ENCODE data around the gene KDM5B.
A peak's percentile ranks its signal among the peaks of the same experiment; 100 is the strongest.
"Not testable (repeated sequence)": the region's sequence is repeated elsewhere in the genome, so short reads cannot be mapped to it uniquely, and the experiment has no call there.

Gene KDM5B

DNA sequence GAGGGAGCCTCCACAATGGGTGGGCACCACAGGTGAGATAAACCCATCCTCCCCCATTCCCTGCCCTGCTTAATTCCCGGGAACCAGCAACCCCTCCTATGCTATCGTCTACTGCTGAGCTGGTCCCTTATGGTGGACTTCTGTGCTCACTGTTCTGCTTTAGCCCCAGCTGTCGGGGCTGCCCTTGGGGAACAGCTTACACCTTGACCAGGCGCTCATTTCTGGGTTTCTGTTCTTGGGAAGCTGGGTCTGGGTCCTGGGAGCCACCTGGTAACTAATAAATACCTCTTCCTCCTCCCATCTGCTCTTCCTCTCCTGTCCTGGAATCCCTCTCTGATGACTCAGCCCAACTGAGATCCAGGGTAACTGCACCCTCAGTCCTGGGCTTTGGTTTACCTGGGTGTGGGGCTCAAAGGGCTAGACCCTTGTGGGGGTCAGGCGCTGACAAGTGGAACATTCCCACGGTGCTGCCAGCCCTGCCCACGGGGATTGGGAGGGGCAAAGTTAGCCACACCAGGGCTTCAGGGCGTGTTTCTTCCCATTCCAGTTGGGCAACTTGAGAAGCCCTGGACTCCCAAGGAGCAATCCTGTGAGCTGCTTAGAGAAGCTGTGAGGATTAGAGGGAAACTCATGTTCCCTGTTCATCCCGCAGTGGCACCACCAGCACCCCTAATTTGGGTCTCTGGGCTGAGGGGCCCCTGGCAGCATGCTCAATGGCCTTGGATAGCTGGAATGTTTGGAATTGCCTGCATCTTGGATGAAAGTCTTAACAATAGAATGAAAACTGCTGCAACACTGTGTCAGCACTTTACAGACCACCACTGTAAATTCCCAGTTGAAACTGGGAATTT, 4.2 kb upstream of the KDM5B start:
- no peak for DNase-seq

GRCh38 chr1:202811296-202812175, 3.3 kb upstream of the KDM5B start:
- DNase-seq: no peak

DNA sequence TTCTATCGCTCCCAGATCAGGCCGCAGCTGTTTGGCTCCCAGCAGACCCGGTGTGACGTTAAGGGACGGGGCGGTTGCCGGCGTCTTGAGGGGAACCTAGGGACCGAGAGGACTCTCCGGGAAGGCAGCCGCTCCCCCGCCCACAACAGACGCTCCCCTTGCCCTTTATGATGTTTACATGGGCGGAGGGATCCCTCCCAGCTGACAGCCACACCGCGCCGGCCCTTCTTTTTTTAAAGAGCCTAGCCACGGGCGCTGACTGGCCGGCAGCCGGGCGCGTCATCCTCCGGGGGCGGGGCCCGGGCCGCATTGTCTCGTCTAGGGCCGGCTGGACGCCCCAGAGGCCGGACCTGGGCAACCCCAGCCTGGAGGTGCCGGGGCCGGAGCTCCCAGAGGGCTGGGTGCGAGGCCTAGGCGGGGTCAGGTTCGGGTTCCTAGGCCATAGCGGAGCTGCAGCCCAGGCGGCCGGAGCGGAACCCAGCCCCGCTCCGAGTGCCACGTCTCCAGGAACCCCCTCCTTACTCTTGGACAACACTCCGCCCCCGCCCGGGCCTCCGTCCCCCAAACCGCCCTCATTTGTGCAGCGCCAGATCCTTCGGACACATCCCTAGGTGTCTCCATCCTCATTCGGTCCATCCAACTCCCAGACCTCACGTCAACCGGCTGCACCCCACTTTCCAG, 2.5 kb upstream of the KDM5B start, which contains the start of gene PCAT6:
Gene PCAT6 (plus strand): TSS at position 340 of the 681 bp plus-strand sequence.
- DNase-seq: peak; percentile 95

- no peak for DNase-seq
Measured at GRCh38 chr1:202810193-202810614, 2.0 kb upstream of the KDM5B start.

GRCh38 chr1:202809597-202810159, 1.5 kb upstream of the KDM5B start:
- DNase-seq: no peak

DNA sequence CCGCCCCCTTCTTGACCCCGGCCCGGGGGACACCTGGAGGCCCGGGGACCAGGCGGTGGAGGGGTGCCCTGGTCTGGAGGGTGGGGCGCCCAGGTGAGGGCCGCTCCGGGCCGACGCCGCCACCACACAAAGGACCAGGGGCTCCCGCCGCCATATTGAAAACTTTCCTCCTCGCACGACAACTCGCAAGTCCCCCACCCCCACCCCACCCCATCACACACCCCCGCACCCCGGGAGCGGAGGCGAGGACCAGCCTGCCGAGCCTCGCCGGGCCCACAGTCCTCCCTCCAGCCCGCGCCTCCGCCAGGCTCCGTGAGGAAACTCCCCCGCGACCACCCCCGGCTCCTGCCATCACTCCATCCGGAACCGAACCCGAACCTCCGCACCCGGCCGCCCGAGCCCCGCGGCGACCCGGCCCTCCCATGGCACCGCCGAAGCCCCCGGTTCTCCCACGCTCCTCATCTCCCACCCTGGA, 733 bp downstream of the KDM5B start:
- no peak for DNase-seq

DNA sequence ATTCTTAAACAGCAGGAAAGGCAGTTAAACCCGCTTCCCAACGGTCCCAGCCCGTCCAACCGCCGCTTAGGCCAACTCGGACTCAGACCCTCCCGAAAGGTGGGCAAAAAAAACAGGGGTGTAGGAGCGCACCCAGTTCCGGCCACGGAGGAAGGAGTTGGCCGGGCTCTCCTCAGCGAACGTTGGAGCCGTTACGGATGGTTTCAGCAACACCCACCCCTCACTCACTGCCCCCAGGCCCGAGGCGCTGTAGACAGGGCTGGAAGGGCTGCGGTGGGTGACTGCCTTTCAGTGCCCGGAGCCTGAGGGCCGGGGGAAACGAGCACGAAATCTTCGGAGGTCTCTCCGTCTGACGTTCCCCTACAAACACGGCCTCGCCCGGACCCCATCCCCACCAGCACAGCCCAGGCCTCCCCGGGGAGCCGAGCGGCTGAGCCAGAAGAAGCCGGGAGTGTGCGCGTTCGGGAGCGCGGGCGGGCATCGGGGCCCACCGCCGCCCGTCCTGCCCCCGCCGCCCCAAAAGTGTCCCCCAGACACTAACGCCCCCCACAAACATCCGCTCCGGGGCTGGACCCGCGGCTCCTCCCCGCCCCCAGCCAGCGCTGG, 1.3 kb downstream of the KDM5B start:
- DNase-seq: no peak

DNA sequence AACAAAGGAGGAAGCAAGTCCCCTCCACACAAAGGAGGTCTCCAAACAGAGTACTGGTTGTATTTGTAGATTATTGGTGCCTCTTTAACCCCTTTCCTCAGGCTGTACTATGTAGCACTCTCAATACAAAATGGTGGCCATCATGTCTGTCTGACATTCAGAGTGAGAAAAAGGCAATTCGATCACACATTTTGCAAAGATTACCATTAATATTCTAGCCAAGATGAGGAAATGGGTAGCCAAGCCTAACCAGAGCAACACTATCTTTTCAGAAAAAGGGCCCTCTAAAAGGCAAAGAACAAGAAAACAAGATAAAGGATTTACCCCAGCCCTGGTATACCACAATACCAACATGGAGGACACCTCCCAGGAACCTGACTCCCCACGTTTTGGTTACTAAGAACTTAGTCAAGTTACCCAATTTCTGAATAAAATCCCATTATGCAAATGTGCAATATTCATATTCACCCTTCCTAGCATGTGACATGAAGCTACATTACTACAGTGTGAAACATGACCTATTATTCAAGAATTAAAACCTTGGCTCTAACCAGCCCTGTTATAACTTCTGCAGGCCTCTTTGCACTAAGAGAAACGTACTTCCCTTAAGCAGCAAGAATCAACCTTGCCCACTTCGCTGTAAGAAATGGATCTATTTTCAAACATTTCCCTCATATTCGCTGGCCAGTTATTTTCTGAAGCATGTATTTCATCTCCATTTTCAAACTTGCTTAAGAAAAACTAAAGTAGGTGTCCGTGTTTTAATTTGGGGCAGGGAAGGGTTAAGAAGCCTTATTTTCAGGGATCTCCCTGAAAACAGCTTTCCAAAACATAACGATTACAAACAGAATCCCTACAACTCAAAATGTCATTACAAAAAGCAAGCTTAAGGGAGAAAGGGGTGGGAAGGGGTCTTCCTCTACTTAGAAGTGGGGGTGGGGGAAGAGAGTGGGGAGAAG, 2.1 kb downstream of the KDM5B start:
- DNase-seq: peak; percentile 81

- no peak for DNase-seq
Measured at GRCh38 chr1:202804126-202804525, 4.1 kb downstream of the KDM5B start.

- peak; percentile 69 for DNase-seq
Measured at GRCh38 chr1:202802998-202803932, 5.0 kb downstream of the KDM5B start.

- no peak for DNase-seq
Measured at GRCh38 chr1:202802034-202802433, 6.2 kb downstream of the KDM5B start.

DNA sequence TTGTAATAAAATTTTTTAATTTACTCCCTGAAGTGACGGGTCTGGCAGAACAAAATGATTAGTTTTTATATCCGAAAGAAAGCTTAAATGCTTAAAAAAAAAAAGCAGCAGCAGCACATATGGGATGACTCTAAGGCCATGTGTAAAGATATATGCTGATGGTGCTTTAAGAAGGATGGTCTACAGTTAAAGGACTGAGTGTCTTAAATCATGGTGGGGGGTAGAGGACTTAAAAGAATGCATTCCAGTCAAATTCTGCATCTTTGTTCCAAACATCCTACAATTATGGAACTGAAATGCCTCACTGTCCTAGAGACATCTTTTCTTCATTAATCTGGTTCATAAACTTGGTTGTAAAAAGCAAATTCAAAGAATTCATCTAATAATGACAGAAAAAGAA, 7.0 kb downstream of the KDM5B start:
- no peak for DNase-seq

- no peak for DNase-seq
Measured at GRCh38 chr1:202800742-202801141, 7.5 kb downstream of the KDM5B start.

GRCh38 chr1:202798792-202799331, 9.4 kb downstream of the KDM5B start:
- DNase-seq: no peak

GRCh38 chr1:202798260-202798659, 10.0 kb downstream of the KDM5B start:
- no peak for DNase-seq

- no peak for DNase-seq
Measured at GRCh38 chr1:202796670-202797069, 11.6 kb downstream of the KDM5B start.

DNA sequence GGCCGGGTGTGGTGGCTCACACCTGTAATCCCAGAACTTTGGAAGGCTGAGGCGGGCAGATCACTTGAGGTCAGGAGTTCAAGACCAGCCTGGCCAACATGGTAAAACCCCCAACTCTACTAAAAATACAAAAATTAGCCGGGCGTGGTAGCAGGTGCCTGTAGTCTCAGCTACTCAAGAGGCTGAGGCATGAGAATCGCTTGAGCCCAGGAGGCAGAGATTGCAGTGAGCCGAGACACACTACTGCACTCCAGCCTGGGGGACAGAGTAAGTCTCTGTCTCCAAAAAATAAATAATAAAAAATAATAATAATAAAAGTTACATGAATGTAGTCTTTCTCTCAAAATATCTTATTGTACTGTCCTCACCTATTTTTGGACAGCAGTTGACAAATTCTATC, 13.3 kb downstream of the KDM5B start:
- DNase-seq: not testable (repeated sequence)

GRCh38 chr1:202794051-202794740, 14.0 kb downstream of the KDM5B start:
- no peak for DNase-seq
